Adrenal gland (tissue), 12 donors: ENCODE results near the gene MYLK4. TPM values are rescaled to one million over a fixed set of nuclear protein-coding genes. Genes with fewer than 3 reads are reported as not detected.

Source experiments
- DNase-seq, 7 donors: peaks; one replicate each; pipeline ENCODE4 v3.0.0-alpha.2; 2019 to 2020
- H3K27ac ChIP-seq, 5 donors: fragments of 200-600 bp; sonication (generic) in 4 of 5; 1 replicate in 3 of 5; 2 replicates in 2 of 5; pipeline versions ENCODE4 v1.5.1 to v1.8.0; 2016 to 2020; ENCODE audit warnings: mild to moderate bottlenecking in 1 of 5
- H3K27me3 ChIP-seq: fragments of 200-600 bp; 2 replicates; pipeline ENCODE4 v1.8.0; 2021
- H3K36me3 ChIP-seq, 2 donors: fragments of 200-600 bp; replicated peaks in 1 of 2; 1 replicate in 1 of 2; 2 replicates in 1 of 2; pipeline versions ENCODE4 v1.5.1 to v1.8.0; 2018 to 2022
- H3K4me1 ChIP-seq, 2 donors: fragments of 200-600 bp; replicated peaks in 1 of 2; 1 replicate in 1 of 2; 2 replicates in 1 of 2; pipeline versions ENCODE4 v1.5.1 to v1.8.0; 2018 to 2021
- H3K4me3 ChIP-seq, 4 donors: fragments of 200-600 bp; sonication (generic) in 3 of 4; one replicate each; pipeline ENCODE4 v1.5.1; 2016 to 2018
- H3K9me3 ChIP-seq, 3 donors: fragments of 200-600 bp; sonication (generic) in 1 of 3; replicated peaks in 1 of 3; 1 replicate in 2 of 3; 2 replicates in 1 of 3; pipeline versions ENCODE4 v1.5.1 to v1.8.0; 2016 to 2021
- POLR2A ChIP-seq, 2 donors: fragments of 450-650 bp; IDR thresholded peaks; one replicate each; pipeline ENCODE4 v1.6.1; 2017; ENCODE audit warnings: antibody characterized with exemption in 2 of 2, mild to moderate bottlenecking in 2 of 2, moderate library complexity in 1 of 2
- WGBS, 4 donors: extraction: QIAGEN DNeasy Blood & Tissue Kit in 2 of 4; methylation state at CpG; one replicate each; pipeline versions ENCODE4 v1.1.5 to v1.1.7; 2013 to 2017; 5-methylcytosine and 5-hydroxymethylcytosine counted together
- intact Hi-C, 2 donors: fragments of 100-400 bp; cut with DNase I; formaldehyde crosslinking; loops; one replicate each; pipeline versions ENCODE4 v1.14.1 to v1.15.0; 2022 to 2023
- polyA plus RNA-seq, 3 donors: library from polyadenylated mRNA; stranded (reverse); fragments of 200-250 nt in 2 of 3; fragments of 350-450 nt in 1 of 3; fragmentation: Illumina TruSeq in 1 of 3; extraction: RNeasy Lipid Tissue Mini Kit (QIAGEN cat#74804) in 1 of 3; gene quantifications; one replicate each; pipeline ENCODE4 v1.2.3, GENCODE V29; 2013 to 2014
- total RNA-seq, 9 donors: library from RNA; depleted of rRNA in 4 of 9; stranded (reverse); fragments of >200 nt in 4 of 9; fragments of 120-200 nt in 1 of 9; fragmentation: NEBNext Ultra II Directional in 1 of 9; extraction: Animal tissue kit (Norgen Biotek cat#: 25700) in 1 of 9; gene quantifications; one replicate each; pipeline versions ENCODE4 v1.1.0 to v1.2.4, GENCODE V29; 2013 to 2023
- TF ChIP-seq, protein P1 (sequence below), 6 experiments: fragments of 450-650 bp in 4 of 6; fragments of 200-600 bp in 2 of 6; sonication (generic) in 1 of 6; IDR thresholded peaks; 1 replicate in 5 of 6; 2 replicates in 1 of 6; pipeline versions ENCODE4 v1.5.1 to v1.8.0; 2016 to 2021; ENCODE audit warnings: antibody characterized with exemption in 6 of 6, mild to moderate bottlenecking in 2 of 6, moderate library complexity in 1 of 6
- donor health status: healthy with polysubstance abuse.
- donor health status: Bipolar disorder and iron deficiency.
- donor health status: DM: yes; HTN: yes; CAD: no.
- donor health status: DM: no; HTN: no; CAD: no.
- donor health status: DM: no; HTN: no; CAD: no.
- donor health status: DM: yes; HTN: yes; CAD: no.

Gene MYLK4
- total and polyA plus RNA-seq, 12 donors, result 0.35 to 0.90 (median 0.68) TPM

DNA sequence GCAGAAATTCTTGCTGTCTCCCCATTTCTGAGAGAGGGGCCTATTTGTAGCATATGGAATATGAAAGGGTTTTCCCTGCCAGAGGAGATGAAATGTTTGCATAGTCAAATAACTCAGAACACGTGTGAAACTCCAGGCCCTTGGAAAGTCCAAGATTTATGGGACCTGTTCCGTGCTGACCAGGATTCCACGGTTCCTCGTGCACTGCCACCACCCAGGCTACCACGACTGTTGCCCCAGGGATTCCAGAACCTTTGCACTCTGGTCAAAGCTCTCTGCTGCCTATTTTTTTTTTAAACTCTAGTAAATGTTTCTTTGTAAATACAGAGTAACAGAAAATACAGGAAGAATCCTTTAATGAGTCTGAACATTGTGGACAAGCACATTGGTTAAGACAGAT, 35.0 kb downstream of the MYLK4 start:
- TF ChIP-seq POLR2A (IDR thresholded peaks at IDR 0.05), result no peak
- TF ChIP-seq, protein P1, sequence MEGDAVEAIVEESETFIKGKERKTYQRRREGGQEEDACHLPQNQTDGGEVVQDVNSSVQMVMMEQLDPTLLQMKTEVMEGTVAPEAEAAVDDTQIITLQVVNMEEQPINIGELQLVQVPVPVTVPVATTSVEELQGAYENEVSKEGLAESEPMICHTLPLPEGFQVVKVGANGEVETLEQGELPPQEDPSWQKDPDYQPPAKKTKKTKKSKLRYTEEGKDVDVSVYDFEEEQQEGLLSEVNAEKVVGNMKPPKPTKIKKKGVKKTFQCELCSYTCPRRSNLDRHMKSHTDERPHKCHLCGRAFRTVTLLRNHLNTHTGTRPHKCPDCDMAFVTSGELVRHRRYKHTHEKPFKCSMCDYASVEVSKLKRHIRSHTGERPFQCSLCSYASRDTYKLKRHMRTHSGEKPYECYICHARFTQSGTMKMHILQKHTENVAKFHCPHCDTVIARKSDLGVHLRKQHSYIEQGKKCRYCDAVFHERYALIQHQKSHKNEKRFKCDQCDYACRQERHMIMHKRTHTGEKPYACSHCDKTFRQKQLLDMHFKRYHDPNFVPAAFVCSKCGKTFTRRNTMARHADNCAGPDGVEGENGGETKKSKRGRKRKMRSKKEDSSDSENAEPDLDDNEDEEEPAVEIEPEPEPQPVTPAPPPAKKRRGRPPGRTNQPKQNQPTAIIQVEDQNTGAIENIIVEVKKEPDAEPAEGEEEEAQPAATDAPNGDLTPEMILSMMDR (IDR thresholded peaks at IDR 0.05), result no peak
- H3K4me1 ChIP-seq, result no peaks in the 10 kb centered on the region
- no peaks in the 10 kb centered on the region for H3K9me3 ChIP-seq
- H3K27me3 ChIP-seq, result no peaks in the 10 kb centered on the region
- no peak overlapping the region for H3K4me3 ChIP-seq
- H3K27ac ChIP-seq, result no peak overlapping the region
- 83 to 89% (median 87%) methylated on average over 5 of the region's 5 CpGs for WGBS, 4 donors
- intact Hi-C loops, result no loop called here
- no peak for DNase-seq
- H3K36me3 ChIP-seq, result no peaks in the 10 kb centered on the region

DNA sequence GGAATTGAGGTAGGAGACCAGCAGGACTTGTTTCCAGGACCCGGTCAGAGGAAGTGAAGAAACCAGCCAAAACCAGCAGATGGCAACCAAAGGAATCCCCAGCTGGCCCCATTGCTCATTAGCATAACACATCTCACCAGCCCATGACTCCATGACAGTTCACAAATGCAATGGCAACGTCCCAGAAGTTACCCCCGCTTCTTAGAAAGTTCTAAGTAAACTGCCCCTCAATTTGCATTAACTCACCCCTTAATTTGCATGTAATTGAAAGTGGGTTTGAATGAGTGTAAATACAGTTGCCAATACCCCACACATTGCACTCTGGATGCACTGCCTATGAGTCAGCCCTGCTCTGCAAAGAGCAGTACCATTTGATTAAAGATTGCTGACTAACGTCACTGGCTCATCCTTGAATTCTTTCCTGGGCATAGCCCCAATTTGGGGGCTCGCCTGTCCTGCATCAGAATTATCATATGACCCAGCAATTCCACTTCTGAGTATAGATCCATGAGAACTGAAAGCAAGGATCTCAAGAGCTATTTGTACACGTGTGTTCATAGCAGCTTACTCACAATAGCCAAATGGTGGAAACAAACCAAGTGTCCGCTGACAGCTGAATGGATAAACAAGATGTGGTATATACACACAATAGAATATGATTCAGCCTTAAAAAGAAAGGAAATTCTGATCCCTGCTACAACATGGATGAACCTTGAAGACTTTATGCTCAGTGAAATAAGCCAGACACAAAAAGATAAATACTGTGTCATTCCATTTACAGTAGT, 36.4 kb downstream of the MYLK4 start:
- no peaks in the 10 kb centered on the region for H3K27me3 ChIP-seq
- H3K27ac ChIP-seq, result peak overlapping the region in 4 of 5 donors; percentile 20 to 69 (median 62)
- peak in 1 of 2 donors; percentile 20 for TF ChIP-seq POLR2A (IDR thresholded peaks at IDR 0.05)
- TF ChIP-seq, protein P1 (IDR thresholded peaks at IDR 0.05), result no peak
- H3K4me3 ChIP-seq, result no peak overlapping the region
- H3K9me3 ChIP-seq, result no peaks in the 10 kb centered on the region
- DNase-seq, result peak; percentile 69 to 88 (median 85)
- no peaks in the 10 kb centered on the region for H3K4me1 ChIP-seq
- WGBS, 4 donors, result 41 to 51% (median 47%) methylated on average over 7 of the region's 7 CpGs
- no peaks in the 10 kb centered on the region for H3K36me3 ChIP-seq
- intact Hi-C loops, result no loop called here

DNA sequence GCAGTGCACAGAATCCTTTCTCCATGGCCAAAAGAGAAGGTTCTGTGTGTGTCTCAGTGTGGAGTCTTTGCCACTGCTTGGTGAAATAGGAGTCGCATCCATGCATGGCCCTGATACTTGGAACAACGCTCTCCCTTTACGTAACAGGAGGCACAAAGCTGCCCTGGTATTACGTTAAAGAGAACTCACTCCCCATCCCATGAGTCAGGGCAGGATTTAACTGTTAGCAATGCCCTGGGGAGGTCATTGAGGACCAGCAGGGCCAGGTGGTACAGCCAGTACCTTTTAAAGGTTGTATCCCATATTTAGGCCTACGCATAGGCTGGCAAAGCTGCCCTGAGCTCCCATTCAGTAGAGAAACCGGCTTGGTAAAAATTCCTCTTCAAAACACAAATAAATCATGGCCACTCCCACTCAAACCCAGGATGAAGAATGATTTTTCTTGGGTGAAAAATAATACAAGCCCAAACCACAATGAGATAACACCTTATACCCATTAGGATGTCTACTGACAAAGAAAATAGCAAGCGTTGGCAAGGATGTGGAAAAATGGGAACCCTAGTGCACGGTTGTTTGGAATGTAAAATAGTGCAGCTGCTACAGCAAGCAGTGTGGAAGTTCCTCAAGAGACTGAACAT, 37.1 kb downstream of the MYLK4 start:
- Histone ChIP-seq H3K4me3 (no peak overlapping the region), H3K27me3 (no peaks in the 10 kb centered on the region), H3K9me3 (no peaks in the 10 kb centered on the region), H3K27ac (no peak overlapping the region), H3K36me3 (no peaks in the 10 kb centered on the region), H3K4me1 (no peaks in the 10 kb centered on the region)
- intact Hi-C loops, result no loop called here
- DNase-seq, result no peak
- TF ChIP-seq, protein P1 (IDR thresholded peaks at IDR 0.05), result no peak
- WGBS, 4 donors, result 86 to 91% (median 89%) methylated on average over 8 of the region's 8 CpGs

DNA sequence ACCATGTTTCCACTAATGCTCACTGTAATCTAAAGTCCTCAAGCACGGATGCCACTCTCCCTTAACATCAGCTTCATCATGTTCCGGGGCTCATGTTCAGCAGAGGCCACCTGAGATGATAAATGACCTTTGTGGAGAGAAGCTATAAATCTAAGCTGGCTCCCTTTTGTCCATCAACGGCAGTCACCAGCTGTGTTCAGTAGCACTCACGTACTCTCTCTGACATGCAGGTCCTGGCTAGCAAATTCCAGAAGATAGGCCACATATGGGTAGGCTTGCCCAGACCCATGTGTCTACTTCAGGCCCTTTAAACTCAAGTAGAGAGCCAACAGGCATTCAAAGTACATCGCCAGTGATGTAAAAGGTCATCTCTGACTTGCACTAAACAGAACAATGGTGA, 38.6 kb downstream of the MYLK4 start:
- Histone ChIP-seq H3K9me3 (no peaks in the 10 kb centered on the region), H3K27me3 (no peaks in the 10 kb centered on the region), H3K36me3 (no peaks in the 10 kb centered on the region), H3K27ac (no peak overlapping the region), H3K4me1 (no peaks in the 10 kb centered on the region), H3K4me3 (no peak overlapping the region)
- 83 to 93% (median 91%) methylated on average over 5 of the region's 5 CpGs for WGBS, 4 donors
- TF ChIP-seq POLR2A (IDR thresholded peaks at IDR 0.05), result no peak
- TF ChIP-seq, protein P1 (IDR thresholded peaks at IDR 0.05), result no peak
- DNase-seq, result no peak
- intact Hi-C loops, result no loop called here
